Smooth muscle cell (in vitro differentiated cells): ENCODE data around the gene FLNC. TPM values are rescaled to one million over a fixed set of nuclear protein-coding genes. Genes with fewer than 3 reads are reported as not detected.
A peak's percentile ranks its signal among the peaks of the same experiment; 100 is the strongest.

Experiments used
- DNase-seq: peaks from one replicate; lab custom pipeline; 2025; ENCODE audit not compliant: unreplicated experiment; lab: John Stamatoyannopoulos, UW
- H2AFZ ChIP-seq: fragments of 200-600 bp; sonication (generic); 2 replicates; pipeline ENCODE4 v1.6.0; 2016; ENCODE audit warnings: antibody characterized with exemption, low read depth, mild to moderate bottlenecking
- H3F3A ChIP-seq: fragments of 200-600 bp; sonication (generic); 2 replicates; pipeline ENCODE4 v1.6.0; 2017; ENCODE audit warnings: antibody characterized with exemption, low read depth
- H3K27ac ChIP-seq: fragments of 200-600 bp; sonication (generic); 2 replicates; pipeline ENCODE4 v1.5.1; 2016; ENCODE audit warnings: low read depth, mild to moderate bottlenecking
- H3K27me3 ChIP-seq: fragments of 200-600 bp; sonication (generic); 2 replicates; pipeline ENCODE4 v1.6.1; 2016; ENCODE audit warnings: low read depth, mild to moderate bottlenecking
- H3K36me3 ChIP-seq: fragments of 200-600 bp; sonication (generic); 2 replicates; pipeline ENCODE4 v1.5.1; 2016; ENCODE audit warnings: low read depth
- H3K4me1 ChIP-seq: fragments of 200-600 bp; sonication (generic); 2 replicates; pipeline ENCODE4 v1.5.1; 2016; ENCODE audit warnings: low read depth
- H3K4me2 ChIP-seq: fragments of 200-600 bp; sonication (generic); 2 replicates; pipeline ENCODE4 v1.6.0; 2016; ENCODE audit warnings: mild to moderate bottlenecking
- H3K4me3 ChIP-seq: fragments of 200-600 bp; sonication (generic); 2 replicates; pipeline ENCODE4 v1.5.1; 2016; ENCODE audit warnings: mild to moderate bottlenecking
- H3K79me2 ChIP-seq: fragments of 200-600 bp; sonication (generic); 2 replicates; pipeline ENCODE4 v1.6.0; 2016; ENCODE audit warnings: low read depth, mild to moderate bottlenecking
- H3K9ac ChIP-seq: fragments of 200-600 bp; sonication (generic); 2 replicates; pipeline ENCODE4 v1.6.0; 2016; ENCODE audit warnings: low read depth
- H3K9me3 ChIP-seq: fragments of 200-600 bp; sonication (generic); replicated peaks from 2 replicates; pipeline ENCODE4 v1.5.1; 2016; ENCODE audit warnings: low read depth
- H4K20me1 ChIP-seq: fragments of 200-600 bp; sonication (generic); 2 replicates; pipeline ENCODE4 v1.6.0; 2016; ENCODE audit warnings: low read depth
- CTCF ChIP-seq: fragments of 200-600 bp; sonication (generic); IDR thresholded peaks from 2 replicates; pipeline ENCODE4 v1.5.1; 2017; ENCODE audit warnings: borderline replicate concordance, mild to moderate bottlenecking, antibody characterized with exemption; ENCODE audit not compliant: insufficient read depth, poor library complexity, severe bottlenecking
- WGBS: methylation state at CpG from one replicate; pipeline ENCODE4 v1.1.7; 2016; ENCODE audit warnings: low lambda C conversion rate; 5-methylcytosine and 5-hydroxymethylcytosine counted together
- polyA plus RNA-seq: library from polyadenylated mRNA; unstranded; fragments of >200 nt; fragmentation: Nextera tagmentation; extraction: Ambion mirVana; gene quantifications from 2 replicates; pipeline ENCODE4 v1.2.1, GENCODE V29; 2016
- total RNA-seq: library from RNA; depleted of rRNA; stranded (reverse); fragments of >200 nt; gene quantifications from 2 replicates; pipeline ENCODE4 v1.2.3, GENCODE V29; 2014

The FLNC gene
- total and polyA plus RNA-seq, 2 experiments from 2014 or later = 31.7 to 34.2 TPM

- WGBS = 67% methylated on average over 10 of the region's 10 CpGs
- no peak overlapping the region for H3K4me2 ChIP-seq
- no peak overlapping the region for H3K9ac ChIP-seq
- H2AFZ ChIP-seq = no peak overlapping the region
- H4K20me1 ChIP-seq = peaks cover 19% of the 10 kb centered on the region
- H3K4me1 ChIP-seq = peaks cover 8% of the 10 kb centered on the region
- TF ChIP-seq CTCF = no peak
- no peak overlapping the region for H3K4me3 ChIP-seq
- no peak for DNase-seq
- H3K36me3 ChIP-seq = no peaks in the 10 kb centered on the region
- no peak overlapping the region for H3K27ac ChIP-seq
- H3K9me3 ChIP-seq = no peaks in the 10 kb centered on the region
- H3F3A ChIP-seq = peaks cover 13% of the 10 kb centered on the region
- peaks cover 14% of the 10 kb centered on the region for H3K79me2 ChIP-seq
- H3K27me3 ChIP-seq = no peaks in the 10 kb centered on the region
Observed at GRCh38 chr7:128860158-128861073, 30.2 kb downstream of the FLNC start.

GRCh38 chr7:128861957-128862570 lies 31.9 kb downstream of the FLNC start:
- H3K27me3 ChIP-seq = no peaks in the 10 kb centered on the region
- H4K20me1 ChIP-seq = peaks cover 31% of the 10 kb centered on the region
- no peak for DNase-seq
- peaks cover 14% of the 10 kb centered on the region for H3K79me2 ChIP-seq
- H3K36me3 ChIP-seq = no peaks in the 10 kb centered on the region
- H3K9me3 ChIP-seq = no peaks in the 10 kb centered on the region
- TF ChIP-seq CTCF = no peak
- 73% methylated on average over 13 of the region's 15 CpGs for WGBS
- peak overlapping the region; percentile 20 for H3K27ac ChIP-seq
- peak overlapping the region; percentile 28 for H2AFZ ChIP-seq
- peaks cover 8% of the 10 kb centered on the region for H3K4me1 ChIP-seq
- peaks cover 13% of the 10 kb centered on the region for H3F3A ChIP-seq
- H3K4me2 ChIP-seq = peak overlapping the region; percentile 97
- peak overlapping the region; percentile 77 for H3K4me3 ChIP-seq
- H3K9ac ChIP-seq = peak overlapping the region; percentile 23

GRCh38 chr7:128862571-128863432 lies 32.6 kb downstream of the FLNC start, which contains the start of gene ATP6V1F:
Gene ATP6V1F (plus strand): TSS chr7:128862856. CDS start chr7:128862905, 49 bp downstream.
- TF ChIP-seq CTCF = no peak
- Histone ChIP-seq H3K27me3 (peaks cover 5% of the 10 kb centered on the region), H3K27ac (peak within 1 kb of the TSS; percentile 62), H3K36me3 (no peaks in the 10 kb centered on the region), H4K20me1 (peaks cover 38% of the 10 kb centered on the region), H3K4me1 (peaks cover 8% of the 10 kb centered on the region), H3F3A (peaks cover 16% of the 10 kb centered on the region), H2AFZ (peak within 1 kb of the TSS; percentile 71), H3K9me3 (no peaks in the 10 kb centered on the region), H3K79me2 (peaks cover 14% of the 10 kb centered on the region), H3K4me3 (peak within 1 kb of the TSS; percentile 77), H3K9ac (peak within 1 kb of the TSS; percentile 87), H3K4me2 (peak within 1 kb of the TSS; percentile 97)
- under 1% methylated on average over 65 of the region's 65 CpGs for WGBS
- peak; percentile 98 for DNase-seq
